ENCODE data around the gene SFT2D2.

Gene SFT2D2

DNA sequence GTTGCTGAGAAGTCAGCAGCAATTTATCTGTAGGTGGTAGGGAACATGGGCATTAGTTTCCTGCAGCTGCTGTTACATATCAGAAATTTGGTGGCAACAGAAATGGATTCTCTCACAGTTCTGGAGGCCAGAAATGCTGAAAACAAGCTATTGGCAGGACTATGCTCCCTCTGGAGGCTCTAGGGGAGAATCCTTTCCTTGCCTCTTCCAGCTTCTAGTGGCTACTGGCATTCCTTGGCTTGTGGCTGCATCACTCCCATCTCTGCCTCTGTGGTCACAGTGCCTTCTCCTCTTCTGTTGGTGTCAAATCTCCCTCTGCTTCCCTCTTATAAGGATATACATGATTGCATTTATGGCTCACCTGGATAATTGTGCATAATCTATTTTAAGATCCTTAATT is 2.5 kb upstream of the SFT2D2 start:
- DNase-seq (ENCODE audit: low read depth) = no peak

DNA sequence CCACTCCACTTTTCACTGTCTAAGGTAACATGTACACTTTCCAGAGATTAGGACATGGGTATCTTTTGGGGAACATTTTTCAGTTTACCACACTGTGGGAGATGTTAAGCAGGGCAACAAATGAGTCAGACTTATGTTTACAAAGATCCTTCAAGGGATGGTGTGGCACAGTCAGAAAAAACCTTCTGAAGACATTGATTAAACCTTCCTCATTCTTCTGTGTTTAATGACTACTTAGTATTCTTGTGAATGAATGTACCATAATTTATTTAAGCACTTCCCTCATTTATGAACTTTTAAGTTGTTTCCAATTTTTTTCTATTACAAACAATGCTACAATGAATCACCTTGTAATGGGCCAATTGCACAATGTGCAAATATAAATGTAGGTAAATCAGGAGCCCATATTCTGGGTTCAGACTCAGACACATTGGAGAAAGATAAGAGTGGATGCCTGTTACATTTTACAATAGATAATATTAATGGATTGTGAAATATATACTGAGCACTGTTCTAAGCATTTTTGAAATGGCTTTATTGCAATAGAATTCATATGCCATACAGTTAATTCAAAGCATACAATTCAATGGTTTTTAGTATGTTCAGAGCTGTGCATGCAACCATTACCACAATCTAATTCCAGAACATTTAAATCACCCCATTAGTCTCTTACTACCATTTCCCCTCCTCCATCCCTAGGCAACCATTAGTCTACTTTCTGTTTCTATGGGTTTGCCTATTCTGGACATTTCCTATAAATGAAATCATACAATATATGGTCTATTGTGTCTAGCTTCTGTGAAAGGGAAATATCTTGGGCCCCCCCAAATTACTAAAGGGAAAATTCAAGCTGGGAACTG is 1.9 kb upstream of the SFT2D2 start:
- peak; percentile 71 for DNase-seq (ENCODE audit: low read depth)

DNA sequence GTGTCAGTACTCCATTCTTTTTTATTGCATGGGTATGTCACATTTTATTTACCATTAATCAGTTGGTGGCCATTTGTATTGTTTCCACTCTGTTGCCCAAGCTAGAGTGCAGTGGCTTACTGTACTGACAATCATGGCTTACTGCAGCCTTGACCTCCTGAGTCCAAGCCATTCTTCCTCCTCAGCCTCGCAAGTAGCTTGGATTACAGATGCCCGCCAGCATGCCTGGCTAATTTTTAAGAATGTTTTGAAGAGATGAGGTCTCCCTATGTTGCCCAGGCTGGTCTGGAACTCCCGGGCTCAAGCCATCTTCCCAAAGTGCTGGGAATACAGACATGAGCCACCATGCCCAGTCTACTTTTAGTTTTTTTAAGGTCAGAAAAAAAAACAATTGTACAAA is 813 bp upstream of the SFT2D2 start:
- DNase-seq (ENCODE audit: low read depth) = no peak

DNA sequence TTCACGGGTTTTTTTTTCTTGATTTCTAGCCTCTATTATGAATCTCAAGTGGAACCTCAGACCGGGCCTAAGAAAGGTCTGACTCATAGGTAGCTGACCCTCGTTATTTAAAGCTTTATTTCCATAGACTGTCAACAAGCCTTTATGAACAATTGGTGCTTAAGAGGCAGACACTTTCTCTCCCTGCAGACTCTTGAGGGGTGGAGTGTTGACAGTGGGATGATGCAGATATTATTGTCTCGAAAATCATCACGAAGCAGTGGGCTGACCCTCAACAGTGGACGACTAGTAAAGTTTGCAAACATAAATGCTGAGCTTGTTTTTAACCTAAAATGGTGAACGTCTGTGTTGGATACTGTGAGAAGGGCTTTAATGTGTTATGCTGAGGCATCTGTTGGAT is 1.8 kb downstream of the SFT2D2 start:
- peak; percentile 61 for DNase-seq (ENCODE audit: low read depth)

DNA sequence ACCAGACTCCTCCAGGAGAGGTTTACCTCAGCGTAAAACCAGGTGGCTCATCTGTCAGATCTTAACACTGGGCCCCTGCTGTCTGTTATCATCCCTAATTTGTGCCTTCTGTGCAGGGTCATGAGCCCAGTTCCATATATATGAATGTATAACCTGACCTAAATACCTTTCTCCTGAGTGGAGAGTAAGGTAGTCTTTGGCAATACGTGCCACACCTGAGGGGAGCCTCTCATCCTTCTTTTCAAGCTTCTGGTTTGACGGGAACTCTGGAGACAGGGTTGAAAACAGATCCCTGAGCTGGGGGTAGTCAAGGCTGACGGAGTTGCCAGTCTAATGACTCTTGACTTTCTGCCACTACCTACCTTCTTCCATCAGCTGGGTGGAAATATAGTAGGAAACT is 4.1 kb downstream of the SFT2D2 start:
- DNase-seq (ENCODE audit: low read depth) = no peak

DNA sequence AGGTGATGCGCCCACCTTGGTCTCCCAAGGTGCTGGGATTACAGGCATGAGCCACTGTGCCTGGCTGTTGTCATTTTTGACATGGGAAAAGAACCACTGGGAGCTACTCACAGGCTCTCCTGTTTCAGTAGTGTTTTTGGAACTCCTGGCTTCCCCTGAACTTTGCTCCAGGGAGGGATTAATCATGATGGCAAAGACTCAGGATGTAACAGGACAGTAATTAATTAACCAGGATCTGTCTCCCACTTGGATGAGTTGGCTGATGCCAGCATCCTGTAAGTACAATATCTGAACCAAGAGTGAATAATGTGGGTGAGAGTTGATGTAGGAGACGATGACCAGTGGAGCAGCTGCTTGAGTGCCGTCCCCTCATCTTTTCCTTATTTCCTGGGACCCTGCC is 4.9 kb downstream of the SFT2D2 start:
- no peak for DNase-seq (ENCODE audit: low read depth)

DNA sequence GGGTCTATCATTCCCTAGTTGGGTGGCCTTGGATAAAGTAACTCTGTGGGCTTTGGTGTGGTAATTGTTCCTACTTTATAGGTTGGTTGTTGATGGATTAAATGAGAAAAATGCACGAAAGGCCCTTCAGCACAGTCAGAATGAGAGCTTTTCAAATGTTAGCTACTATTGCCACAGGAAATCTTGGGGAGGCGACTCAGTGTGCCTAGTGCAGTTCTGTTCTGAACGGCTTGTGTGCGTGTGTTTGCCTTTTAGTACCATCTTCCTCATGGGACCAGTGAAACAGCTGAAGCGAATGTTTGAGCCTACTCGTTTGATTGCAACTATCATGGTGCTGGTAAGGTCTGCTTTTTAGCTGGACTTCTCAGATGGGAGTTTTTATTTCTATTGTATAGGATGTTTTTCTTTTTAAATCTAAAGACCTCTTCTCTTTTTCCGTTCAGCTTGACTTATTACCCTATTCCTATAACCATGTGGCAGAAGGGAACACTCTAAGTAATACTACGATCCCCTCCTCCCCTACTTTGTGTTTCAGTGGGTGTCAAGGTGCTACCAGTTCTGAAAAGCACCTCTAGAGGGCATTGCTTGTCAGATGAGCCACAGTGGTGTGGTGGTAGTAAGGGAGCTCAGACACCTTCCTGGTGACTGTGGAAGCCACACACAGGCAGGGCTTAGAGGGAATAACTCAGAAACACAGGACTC is 9.2 kb downstream of the SFT2D2 start:
- peak; percentile 58 for DNase-seq (ENCODE audit: low read depth)

DNA sequence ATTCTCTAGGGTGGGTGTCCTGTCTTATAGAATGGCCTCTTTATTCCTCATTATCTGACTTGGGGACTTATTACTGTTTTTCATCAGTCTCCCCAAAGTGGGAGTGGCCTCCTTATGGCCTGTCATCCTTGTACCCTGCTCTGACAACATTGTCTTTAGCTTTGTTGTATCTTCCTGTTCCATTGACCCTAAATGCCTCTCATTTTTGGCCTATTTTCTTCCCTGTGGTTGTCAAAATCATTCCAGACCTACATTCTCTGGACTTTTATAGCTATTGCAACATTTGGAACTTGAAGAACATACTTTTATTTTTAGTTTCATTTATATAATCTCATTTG is 9.7 kb downstream of the SFT2D2 start:
- peak; percentile 46 for DNase-seq (ENCODE audit: low read depth)

DNA sequence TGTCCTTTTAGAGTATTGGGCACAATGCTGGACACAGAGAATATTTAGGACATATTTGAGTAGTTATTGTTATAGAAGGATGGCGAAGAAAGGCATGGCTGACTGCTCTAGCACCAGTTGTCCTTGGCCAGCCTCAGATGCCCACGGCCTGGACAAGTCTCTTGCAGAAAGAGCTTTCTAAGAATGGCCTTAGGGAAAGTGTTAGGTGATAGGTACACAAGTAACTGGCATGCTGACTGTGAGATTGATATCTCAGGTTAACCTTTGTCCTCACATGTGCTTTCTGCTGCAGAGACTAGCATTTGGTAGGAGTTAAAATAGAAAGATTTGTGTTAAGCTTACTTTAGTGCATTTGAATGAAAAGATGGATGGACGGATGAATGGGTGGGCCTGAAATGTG is 10.1 kb downstream of the SFT2D2 start:
- no peak for DNase-seq (ENCODE audit: low read depth)

DNA sequence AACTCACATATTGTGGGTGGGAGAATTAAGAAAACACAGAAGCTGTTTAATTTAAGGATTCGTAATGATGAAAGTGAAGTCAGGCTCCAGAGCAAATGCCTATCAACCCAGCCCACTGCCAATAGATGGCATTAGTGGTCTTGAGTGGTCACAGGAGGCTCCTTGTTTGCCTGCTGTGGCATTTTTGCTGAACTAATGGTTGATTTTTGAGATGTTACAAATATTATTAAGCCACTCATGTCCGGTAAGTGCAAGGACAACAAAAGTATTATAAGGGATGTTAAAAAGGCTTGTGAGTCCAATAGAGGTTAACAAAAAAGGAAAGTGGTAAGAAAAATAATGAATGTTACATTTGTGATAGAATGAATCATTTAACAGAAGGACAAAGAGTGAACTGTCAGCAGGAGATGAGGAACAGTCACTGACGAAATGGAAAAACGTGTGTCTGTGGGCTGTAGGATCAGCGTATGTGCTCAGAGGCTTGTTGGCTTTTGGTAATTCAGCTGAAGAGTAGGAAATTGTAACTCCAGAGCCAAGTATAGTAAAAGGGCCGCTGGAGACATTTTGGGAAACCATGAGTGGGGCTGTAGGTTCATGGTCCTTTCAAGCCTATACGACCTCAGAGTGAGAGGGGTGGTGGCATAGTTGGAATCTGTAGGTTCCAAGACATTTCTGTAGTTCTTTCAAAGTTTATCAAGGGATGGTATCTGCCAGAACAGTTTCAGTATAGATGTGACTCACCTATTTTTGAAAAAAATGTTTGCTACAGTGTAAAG is 11.2 kb downstream of the SFT2D2 start:
- DNase-seq (ENCODE audit: low read depth) = peak; percentile 66

DNA sequence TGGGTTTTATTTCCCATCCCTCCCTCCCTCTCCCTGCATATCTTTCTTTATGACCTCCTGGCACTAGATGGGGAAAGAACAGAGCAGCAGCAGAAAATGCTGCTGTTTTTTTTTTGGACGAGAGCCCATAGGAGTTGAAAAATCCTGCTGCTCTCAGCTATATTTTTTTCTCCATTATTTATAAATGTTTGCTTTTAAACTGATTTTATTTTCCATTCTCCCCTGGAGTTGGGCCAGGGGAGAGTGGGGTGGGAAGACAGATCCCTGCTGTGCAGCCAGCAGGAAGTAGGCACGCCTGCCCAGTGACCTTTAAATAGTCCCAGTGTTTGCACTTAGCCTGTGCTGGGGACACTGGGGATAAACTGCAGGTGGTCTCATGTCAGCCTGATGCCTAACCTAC is 17.4 kb downstream of the SFT2D2 start:
- no peak for DNase-seq (ENCODE audit: low read depth)

DNA sequence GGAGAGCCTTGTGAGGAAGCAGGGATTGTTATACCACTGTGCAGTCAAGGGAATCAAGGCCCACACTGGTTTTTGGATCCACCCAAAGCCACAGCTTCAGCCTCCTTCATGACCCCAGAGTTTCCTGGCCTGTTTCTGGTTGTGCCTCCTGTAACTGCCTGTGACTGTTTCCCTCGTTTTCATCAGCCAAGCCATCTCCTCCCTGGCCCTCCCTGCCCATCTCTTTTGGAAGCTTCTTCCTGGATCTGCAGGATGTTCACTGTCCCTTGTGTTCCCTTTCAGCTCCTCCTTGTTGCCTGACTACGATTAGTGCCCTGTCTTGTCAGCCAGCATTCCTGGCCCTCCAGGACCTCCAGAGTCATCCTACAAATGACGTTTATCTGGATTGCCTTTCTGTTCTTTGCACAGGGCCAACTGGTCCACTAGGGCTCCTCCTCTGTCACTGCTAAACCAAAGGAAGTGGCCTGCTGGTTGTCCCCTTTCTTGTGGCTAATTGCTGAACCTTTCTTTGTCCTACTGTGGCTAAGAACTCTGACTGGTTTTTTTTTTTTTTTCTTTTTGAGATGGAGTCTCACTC is 17.9 kb downstream of the SFT2D2 start:
- DNase-seq (ENCODE audit: low read depth) = no peak

DNA sequence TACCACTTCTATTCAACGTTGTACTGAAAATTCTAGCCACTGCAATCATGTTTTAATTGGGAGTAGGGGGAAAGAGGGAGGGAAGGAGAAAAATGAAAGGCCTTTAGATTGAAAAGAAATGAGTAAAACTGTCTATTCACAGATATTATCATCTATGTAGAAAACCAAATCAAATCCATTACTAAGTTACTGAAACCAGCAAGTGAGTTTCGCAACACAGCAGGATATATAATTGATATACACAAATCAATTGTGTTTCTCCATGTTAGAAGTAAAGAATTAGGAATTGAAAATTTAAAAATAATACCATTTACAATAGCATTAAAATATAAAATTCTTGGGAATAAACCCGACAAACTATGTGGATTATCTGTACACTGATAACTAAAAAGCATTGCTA is 19.2 kb downstream of the SFT2D2 start:
- no peak for DNase-seq (ENCODE audit: low read depth)

DNA sequence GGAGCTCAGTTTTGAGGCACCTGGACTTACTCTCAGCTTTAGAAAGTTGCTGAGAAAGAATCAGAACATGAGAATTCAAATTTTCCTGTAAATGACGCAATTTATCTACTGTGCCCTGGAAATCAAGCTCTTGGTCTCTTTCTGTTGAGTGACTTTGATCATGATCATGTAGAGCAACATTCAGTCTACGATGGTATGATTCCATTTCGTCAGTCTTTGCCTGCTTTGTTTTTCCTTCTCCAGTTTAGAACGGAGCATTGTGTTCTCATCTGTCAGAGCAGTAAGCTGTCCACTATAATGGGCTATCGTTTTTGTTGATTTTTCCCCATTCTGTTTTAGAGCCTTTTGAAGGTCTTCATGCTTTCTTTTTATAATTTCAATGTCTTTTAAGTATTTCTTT is 20.7 kb downstream of the SFT2D2 start:
- no peak for DNase-seq (ENCODE audit: low read depth)

DNA sequence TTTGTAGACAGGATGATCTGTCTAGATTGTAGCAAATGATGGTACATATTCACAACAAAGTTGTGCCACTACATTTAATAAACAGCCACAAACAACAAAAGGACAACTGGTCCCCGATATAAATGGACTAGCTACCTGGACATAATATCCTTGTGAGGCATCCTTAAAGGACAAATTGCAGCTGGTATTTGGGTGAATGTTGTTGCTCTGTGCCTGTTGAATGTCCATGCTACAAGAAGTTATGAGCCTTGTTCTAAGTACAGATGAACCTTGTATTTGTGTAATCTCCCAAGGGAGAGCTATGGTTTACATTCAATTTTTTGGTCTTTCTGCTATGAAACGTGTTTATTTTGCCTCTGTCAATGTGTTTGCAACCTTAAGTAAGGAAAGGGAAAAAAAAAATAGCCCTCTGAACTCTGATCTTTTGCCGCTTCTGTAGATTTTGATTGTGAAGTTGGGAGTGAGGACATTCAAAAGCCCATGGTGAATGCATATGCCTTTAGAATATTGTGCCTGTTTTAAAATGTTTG is 26.5 kb downstream of the SFT2D2 start:
- DNase-seq (ENCODE audit: low read depth) = no peak

DNA sequence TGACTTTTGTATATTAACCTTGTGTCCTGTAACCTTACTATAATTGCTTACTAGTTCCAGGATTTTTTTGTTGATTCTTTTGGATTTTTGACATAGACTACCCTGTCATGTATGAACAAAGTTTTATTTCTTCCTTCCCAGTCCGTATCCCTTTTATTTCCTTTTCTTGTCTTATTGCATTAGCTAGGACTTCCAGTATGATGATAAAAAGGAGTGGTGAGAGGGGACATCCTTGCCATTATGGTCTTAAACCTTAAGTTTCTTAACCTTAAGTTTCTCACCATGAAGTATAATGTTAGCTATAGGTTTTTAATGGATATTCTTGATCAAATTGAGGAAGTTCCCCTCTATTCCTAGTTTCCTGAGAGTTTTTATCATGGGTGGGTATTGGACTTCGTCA is 30.4 kb downstream of the SFT2D2 start:
- no peak for DNase-seq (ENCODE audit: low read depth)

DNA sequence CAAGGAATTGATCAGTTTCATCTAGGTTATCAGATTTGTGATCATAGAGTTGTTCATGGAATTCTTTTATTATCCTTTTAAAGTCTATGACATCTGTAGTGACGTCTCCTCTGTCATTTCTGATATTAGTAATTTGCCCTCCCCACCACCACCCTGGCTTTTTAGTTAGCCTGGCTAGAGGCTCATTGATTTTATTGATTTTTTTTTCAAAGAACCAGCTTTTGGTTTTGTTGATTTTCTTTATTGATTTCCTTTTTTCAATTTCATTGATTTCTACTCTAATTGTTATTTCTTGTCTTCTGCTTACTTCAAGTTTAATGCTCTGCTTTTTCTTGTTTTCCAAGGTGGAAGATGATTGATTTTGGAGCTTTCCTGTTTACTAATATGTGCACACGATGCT is 31.6 kb downstream of the SFT2D2 start:
- no peak for DNase-seq (ENCODE audit: low read depth)

DNA sequence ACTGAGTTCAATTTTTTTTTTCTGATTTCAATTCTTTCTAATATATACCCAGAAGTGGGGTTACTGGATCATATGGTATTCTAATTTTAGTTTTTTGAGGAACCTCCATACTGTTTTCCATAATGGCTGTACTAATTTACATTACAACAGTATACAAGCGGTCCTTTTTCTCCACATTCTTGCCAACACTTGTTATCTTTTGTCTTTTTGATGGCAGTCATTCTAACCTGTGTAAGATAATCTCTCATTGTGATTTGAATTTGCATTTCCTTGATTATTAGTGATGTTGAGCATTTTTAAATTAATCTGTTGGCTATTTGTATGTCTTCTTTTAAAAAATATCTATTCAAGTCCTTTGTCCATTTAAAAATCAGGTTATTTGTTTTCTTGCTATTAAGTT is 33.8 kb downstream of the SFT2D2 start:
- no peak for DNase-seq (ENCODE audit: low read depth)

DNA sequence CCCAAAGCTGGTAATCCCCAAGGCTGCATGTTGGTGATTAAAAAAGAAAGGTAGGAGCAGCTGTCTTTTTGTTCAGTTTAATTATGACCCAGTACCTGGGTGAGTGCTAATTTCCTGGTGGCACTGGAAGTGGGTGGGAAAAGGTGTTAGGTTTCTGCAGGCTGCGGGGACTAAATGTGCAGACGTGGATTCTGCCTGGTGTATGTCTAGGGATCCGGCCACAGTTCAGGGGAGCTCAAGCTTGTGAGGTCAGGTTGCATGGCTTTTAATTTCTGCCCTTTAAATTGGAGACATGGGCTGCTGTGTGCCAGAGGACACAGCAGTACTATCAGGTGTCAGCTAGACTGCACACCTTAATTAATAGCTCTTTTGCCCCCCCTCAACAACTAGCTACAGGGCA is 34.6 kb downstream of the SFT2D2 start:
- DNase-seq (ENCODE audit: low read depth) = no peak

DNA sequence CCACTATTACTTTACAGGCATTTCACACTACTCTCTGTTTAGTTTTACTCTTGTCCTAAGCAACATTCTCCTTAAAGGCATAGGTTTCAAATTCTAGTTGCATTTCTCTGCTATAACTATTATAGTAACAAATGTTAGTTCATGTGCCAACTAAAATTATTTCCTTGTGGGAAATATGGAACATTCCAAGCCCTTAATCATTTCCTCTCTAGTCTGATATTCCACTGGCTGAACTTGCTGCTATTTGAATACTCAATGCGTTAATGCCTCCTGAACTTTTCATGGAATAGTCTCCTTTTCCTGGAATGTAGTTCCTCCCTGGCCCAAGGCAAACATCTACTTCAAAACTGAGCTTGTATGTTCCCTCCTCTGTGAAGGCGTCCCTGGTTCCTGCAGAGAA is 35.6 kb downstream of the SFT2D2 start:
- DNase-seq (ENCODE audit: low read depth) = peak; percentile 56

DNA sequence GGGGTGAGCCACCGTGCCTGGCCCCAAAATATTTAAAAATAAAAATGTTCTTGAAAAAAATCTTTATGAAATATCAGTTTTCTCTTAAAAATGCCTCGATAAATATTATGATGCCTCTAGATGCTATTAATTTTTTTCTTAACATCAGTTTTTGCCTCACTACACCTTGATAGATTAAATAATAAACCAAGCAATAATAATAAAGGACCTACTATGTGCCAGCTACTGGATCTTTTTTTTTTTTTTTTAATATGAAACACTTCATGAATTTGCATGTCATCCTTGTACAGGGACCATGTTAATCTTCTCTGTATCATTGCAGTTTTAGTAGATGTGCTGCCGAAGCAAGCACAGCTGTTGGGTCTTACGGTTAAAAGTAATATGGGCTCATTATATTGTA is 37.3 kb downstream of the SFT2D2 start:
- no peak for DNase-seq (ENCODE audit: low read depth)

DNA sequence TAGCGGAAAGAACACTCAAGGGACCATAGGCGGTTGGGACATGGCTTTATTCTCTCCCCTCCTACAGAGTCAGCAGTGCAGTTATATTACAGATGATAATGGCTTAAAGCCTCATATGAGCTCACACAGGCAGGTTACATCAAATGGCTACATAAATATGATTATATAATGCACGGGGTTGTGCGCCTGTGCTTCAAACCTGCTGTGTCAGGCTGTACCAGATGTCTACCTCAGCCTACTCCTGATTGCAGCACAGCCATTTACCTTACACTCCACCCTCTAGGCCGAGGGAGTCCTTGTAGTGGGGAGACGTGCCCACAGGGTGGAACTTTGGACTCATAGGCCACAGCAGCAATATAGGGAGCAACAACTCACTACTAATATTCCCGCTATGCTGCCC is 38.5 kb downstream of the SFT2D2 start:
- DNase-seq (ENCODE audit: low read depth) = no peak
